GM18505 (cell line): Measurements from ENCODE around the gene CCDC83.
"Not testable (repeated sequence)": the region's sequence is repeated elsewhere in the genome, so short reads cannot be mapped to it uniquely, and the experiment has no call there.

Experiments
- ATAC-seq: cut with Tn5 transposase; IDR thresholded peaks from one replicate; pipeline ENCODE4 v1.9.1; 2021; ENCODE audit not compliant: unreplicated experiment
- POLR2A ChIP-seq: IDR thresholded peaks from 4 replicates; pipeline ENCODE4 v1.6.1; 2011; ENCODE audit warnings: borderline replicate concordance; ENCODE audit not compliant: insufficient read depth, insufficient read length; ENCODE audit errors: extremely low read depth

Gene CCDC83

DNA sequence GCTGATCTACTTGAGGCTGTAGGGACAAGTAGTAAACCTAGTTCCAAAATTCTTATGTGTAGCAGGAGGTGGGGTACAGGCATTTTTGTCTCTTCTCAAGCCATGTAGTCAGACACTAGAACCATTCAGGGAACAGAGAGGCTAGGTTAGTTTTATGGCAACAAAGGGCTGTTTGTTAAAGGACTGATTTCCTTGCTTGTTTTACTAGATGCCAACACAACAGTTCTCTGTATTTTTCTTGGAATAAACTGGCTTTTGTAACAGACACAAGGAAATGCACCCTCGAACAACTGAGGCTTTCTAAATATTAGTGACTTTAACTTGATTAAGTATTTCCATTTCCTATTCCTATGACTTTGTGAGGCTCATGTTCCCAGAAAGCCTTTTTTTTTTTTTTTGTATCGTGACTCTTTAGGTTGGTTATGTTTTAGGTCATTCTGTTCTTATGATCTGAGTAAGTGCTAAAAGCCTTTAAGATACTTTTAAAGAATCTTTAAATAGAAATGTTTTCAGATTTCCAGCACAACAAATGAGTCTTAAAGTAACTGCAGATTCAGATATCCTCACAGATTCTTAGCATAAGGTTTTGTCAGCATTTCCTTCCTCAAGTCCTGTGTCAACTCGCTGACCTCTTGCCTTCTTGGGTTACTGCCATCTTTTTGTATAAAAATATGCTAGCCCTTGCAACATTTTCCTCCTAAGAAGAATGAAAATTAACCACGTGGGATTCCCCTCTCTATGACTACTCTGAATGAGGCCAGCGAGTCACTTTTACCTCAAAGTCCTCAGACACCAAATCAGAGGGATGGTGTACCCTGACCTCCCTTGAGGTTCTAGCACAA, 92.5 kb downstream of the CCDC83 start:
- ATAC-seq = peak; percentile 41
- TF ChIP-seq POLR2A = no peak

- ATAC-seq = no peak
- TF ChIP-seq POLR2A = no peak
Measured at GRCh38 chr11:85948884-85949283, 93.7 kb downstream of the CCDC83 start.

DNA sequence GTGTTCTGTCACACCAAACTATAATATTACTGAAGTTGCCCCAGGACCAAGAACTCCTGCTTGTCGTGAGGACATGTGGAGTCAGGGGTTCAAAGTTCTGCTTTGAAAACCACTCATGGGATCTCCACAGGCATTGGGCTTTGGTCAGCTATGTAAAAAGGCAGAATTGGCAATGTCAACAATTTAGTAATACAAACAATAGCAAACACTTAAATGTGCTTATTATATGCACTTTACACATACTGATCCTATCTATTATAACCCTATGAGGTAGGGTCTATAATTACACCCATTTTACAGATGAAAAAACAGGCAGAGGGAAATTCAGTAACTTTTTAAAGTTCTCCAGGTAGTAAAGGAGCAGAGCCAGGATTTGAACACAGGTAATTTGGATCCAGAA, 94.6 kb downstream of the CCDC83 start:
- no peak for ATAC-seq
- no peak for TF ChIP-seq POLR2A

- peak; percentile 10 for TF ChIP-seq POLR2A
- ATAC-seq = no peak
Measured at GRCh38 chr11:85950317-85951048, 95.3 kb downstream of the CCDC83 start.

DNA sequence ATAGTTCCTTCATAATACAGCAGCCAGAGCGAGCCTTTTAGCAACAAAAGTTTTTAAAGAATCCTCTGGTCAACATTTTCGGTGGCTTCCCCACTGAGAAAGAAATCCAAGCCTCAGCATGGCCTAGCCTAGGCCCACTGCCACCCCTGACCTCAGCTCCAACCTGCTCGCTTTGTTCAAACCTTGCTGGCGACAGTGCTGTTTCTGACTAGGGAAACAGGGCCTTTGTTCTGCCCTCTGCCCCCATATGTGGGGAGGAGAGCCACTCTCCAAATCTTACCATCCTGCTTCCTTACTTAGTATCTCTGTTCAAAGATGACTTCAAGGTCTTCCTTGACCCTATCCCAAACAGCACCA, 95.8 kb downstream of the CCDC83 start:
- TF ChIP-seq POLR2A = no peak
- ATAC-seq = no peak

DNA sequence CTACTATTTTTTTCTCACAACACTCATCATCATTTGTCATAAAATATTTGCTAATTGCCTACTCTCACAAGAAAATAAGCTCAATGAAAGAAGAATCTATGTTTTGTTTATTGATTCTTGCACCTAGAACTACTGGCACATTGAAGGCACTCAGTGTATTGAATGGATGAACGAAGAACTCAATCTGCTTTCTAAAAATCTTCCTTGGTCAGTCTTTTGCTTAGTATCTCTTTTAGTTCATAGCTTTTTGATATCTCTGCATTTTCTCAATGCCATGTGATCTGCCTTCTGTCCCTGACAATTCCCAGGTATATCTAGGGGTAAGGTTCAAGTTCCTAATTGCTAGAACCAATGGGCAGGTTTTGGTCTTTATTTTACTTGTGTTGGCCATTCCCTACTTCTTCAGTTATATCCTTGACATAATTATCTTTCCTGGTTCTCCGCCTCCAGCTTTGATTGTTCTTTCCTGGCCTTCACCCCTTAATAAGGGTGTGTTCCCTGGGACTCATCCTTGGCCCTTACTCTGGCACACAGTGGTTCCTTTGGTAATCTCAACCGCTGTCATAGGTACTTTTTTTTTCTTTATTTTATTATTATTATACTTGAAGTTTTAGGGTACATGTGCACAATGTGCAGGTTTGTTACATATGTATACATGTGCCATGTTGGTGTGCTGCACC, 96.4 kb downstream of the CCDC83 start:
- no peak for TF ChIP-seq POLR2A
- no peak for ATAC-seq

GRCh38 chr11:85952108-85952485, 96.9 kb downstream of the CCDC83 start:
- ATAC-seq = not testable (repeated sequence)

DNA sequence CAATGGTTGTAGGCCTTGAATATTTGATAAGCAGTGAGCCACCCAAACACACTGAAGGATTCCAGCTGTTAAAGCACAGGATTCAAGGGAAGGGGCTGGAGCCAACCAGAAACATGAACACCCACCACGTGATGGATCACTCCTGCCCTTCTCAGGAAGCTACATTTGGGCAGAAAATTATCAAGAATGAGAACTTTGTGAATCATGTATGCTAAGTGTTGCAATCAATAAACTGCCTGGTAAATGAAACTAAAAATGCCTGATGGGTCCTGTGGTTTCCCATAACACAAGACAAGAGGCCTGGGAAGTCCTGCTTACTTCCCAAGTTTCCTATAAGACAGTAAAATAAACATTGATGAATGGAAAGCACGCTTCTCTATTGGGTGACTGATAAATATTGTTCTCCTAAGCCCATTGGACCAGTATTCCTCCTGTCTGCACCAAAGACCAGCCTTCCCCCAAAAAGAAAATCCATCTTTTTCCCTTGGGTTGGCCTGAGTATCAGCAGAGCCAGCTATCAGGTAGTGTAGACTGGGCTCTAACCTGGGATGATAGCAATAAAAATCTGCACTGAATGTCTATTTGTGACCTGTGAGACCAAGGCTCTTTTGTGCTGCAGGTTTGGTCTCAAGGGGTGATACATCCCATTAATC, 98.4 kb downstream of the CCDC83 start:
- TF ChIP-seq POLR2A = no peak
- ATAC-seq = no peak

DNA sequence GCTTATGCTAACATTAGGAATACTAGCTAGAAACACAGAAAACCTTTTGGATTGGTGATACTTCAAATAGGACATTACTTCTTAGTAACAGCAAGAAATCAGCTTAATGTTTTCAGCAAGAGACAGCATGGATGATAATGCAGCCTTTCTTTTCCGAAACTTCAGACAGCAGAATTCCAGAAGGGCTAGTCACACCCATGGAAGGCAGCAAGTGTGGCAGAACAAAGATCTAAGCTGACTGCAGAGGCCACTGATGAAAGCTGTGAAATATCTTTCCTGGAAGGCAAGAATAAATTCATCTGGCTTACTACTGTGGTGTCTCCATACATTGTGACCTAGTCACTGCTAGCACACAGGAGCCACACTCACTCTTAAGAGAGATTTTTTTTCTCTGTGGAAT, 100.3 kb downstream of the CCDC83 start:
- no peak for TF ChIP-seq POLR2A
- ATAC-seq = no peak

- TF ChIP-seq POLR2A = no peak
- no peak for ATAC-seq
Measured at GRCh38 chr11:85960678-85961077, 105.5 kb downstream of the CCDC83 start.

DNA sequence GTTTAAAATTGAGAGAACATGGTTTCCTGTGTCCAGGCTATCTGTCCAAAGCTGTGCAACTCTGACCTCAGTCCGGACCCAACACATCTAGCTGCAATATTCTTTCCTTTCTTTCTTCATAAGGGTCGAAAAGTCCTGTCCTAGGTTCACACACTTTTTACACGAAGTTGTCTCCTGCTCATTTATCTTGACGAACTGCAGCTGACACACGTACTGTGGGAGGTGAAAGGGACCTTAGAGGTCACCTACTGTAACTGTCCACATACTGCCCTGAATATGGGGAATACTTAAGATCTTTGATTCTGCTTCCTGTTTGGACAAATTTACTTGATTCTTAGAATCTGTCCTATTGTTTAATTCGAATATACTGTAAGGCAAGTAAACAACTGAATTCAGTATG, 105.9 kb downstream of the CCDC83 start:
- no peak for TF ChIP-seq POLR2A
- no peak for ATAC-seq

DNA sequence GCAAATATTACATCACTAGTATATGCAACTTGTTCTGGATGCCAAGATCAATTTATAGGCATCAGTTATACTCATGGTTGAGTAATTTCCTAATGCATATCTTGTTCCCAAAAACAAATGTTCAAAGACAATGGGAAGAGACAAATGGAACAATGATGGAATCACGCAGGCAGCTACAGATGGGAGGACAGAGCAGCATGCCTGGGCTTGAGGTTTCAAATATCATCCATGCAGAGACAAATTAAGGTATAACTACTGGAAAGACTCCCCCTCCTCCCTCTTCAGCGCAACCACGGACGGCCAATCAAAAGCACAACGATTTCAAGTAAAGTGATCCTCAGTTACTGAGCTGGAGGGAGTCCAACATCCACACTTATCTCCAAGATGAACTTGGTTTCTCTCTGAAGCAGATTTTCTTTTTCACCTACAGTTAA, 106.8 kb downstream of the CCDC83 start:
- TF ChIP-seq POLR2A = no peak
- no peak for ATAC-seq

DNA sequence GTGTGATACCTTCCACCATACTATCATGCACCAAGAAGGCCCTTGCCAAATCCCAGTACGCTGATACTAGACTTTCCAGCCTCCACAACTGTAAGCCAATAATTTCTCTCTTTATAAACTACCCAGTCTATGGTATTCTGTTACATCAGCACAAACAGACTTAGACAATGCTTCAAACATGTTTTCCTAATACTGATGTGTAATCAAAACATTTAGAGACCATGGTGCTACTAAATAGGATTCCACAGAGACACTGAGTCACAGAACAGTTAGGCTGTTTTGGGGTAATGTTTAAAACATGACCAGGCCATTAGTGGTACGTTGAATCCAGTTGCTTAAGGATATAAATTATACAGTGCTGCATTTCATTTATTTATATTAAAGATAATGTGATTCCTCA, 110.0 kb downstream of the CCDC83 start:
- no peak for ATAC-seq
- no peak for TF ChIP-seq POLR2A

DNA sequence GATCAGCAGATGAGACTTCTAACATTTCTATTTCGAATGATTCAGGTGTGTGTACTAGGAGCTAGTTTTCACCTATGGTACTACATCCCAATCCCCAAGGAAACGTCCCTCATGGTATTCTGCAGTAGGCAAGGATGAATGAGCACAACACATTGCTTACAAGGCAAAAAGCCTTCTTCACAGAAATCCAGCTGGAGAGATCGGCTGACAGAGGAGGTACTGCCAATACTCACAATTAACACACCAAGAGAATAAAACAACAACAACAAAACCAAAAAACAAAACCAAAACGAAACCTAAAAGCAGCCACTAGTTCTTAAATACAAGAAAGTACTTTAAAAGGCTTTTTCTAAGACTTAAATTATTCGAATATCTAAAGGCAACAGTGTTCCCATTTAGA, 112.3 kb downstream of the CCDC83 start:
- no peak for ATAC-seq

More for the DNA sequence above, 112.3 kb downstream of the CCDC83 start:
- TF ChIP-seq POLR2A = no peak
